Spleen (tissue), 7 donors: Measurements from ENCODE around the gene KRABD2.

ENCODE experiments used
- CTCF ChIP-seq, 11 experiments: fragments of 200-600 bp in 7 of 11; fragments of 450-650 bp in 4 of 11; sonication (generic) in 4 of 11; IDR thresholded peaks in 8 of 11; conservative IDR thresholded peaks in 3 of 11; 1 replicate in 7 of 11; 2 replicates in 4 of 11; pipeline versions ENCODE4 v1.4.0 to v1.8.0; 2016 to 2021; ENCODE audit warnings: antibody characterized with exemption in 11 of 11, inconsistent platforms in 4 of 11, mild to moderate bottlenecking in 1 of 11
- POLR2A ChIP-seq, 3 donors: fragments of 450-650 bp; IDR thresholded peaks; one replicate each; pipeline ENCODE4 v1.5.1; 2017; ENCODE audit warnings: antibody characterized with exemption in 3 of 3, mild to moderate bottlenecking in 1 of 3
- donor health status: DM: no; HTN: no; CAD: no; lungs with moderate emphysema.
- donor health status: DM: no; HTN: no; CAD: no.
- donor health status: DM: no; HTN: no; CAD: no.

- TF ChIP-seq POLR2A (IDR thresholded peaks at IDR 0.05) (no peak), CTCF (IDR thresholded peaks at IDR 0.05 in 8 of 11, conservative IDR thresholded peaks at IDR 0.05 in 3 of 11) (no peak)
Observed at GRCh38 chr17:8392674-8393469, 16.4 kb upstream of the KRABD2 start.
